ENCODE measurements around the gene TSPAN5. TPM values are rescaled to one million over a fixed set of nuclear protein-coding genes. Genes with fewer than 3 reads are reported as not detected.

TSPAN5 gene
- total RNA-seq, 1 experiment from 2014 or later = 41.8 TPM

DNA sequence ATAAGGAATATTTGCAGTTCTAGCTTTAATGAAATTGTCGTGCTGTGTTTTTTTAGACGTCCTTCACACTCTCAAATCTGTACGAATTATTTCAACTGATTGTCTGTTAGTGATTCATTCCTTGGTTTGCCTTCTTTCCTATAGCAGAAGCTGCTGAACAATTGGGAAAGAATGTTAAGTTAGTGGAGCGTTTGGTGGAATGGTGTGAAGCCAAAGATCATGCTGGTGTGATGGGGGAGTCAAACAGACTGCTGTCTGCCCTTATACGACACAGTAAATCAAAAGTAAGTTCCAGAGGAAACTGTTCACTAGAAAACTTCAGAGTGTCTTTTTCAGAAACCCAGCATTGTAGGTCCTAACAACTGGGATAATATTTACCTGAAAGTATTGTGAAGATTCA, 237.3 kb downstream of the TSPAN5 start:
- no peaks in the 10 kb centered on the region for H3K9me2 ChIP-seq (replicated peaks; ENCODE audit: low read length)
- H4K20me1 ChIP-seq (ENCODE audit: low read length) = no peaks in the 10 kb centered on the region
- H3K4me3 ChIP-seq (ENCODE audit: low read length) = no peak overlapping the region
- no peaks in the 10 kb centered on the region for H3K36me3 ChIP-seq (ENCODE audit: low read depth, low read length)
- ATAC-seq (no peak), DNase-seq (no peak)
- H3K27ac ChIP-seq (ENCODE audit: low read length) = no peak overlapping the region
- H3K4me1 ChIP-seq (ENCODE audit: insufficient read depth, low read length) = no peaks in the 10 kb centered on the region
- ChIA-PET POLR2A (ENCODE audit: unreplicated experiment) (no interaction called here), CTCF (no interaction called here)
- no peaks in the 10 kb centered on the region for H3F3A ChIP-seq (ENCODE audit: low read length, unreplicated experiment)
- no peak overlapping the region for H3K9ac ChIP-seq (ENCODE audit: low read length)
- intact Hi-C loops (cut with micrococcal nuclease) = no loop called here
- TF ChIP-seq CTCF (conservative IDR thresholded peaks at IDR 0.05; ENCODE audit: low read depth, low read length) = no peak
- no peak for TF ChIP-seq EZH2phosphoT487 (IDR thresholded peaks at IDR 0.05; ENCODE audit: borderline replicate concordance, low read length)
- TF ChIP-seq EZH2 (IDR thresholded peaks at IDR 0.05; ENCODE audit: low read length, unreplicated experiment) = no peak
- H2AFZ ChIP-seq (ENCODE audit: low read length) = no peak overlapping the region
- no peaks in the 10 kb centered on the region for H3K79me2 ChIP-seq (ENCODE audit: low read length)
- no peaks in the 10 kb centered on the region for H3K9me3 ChIP-seq (ENCODE audit: low read length)
- no peak overlapping the region for H3K4me2 ChIP-seq (ENCODE audit: low read length)
- BruUV-seq (replicated peaks) = no TSS peak
- H3K27me3 ChIP-seq (ENCODE audit: low read length) = no peaks in the 10 kb centered on the region
